PC-3 (cell line): ENCODE measurements around the gene ERG28. TPM values are rescaled to one million over a fixed set of nuclear protein-coding genes. Genes with fewer than 3 reads are reported as not detected.

Experiments used
- ATAC-seq: fragments of 200-7000 bp; cut with Tn5 transposase; 2 replicates; pipeline ENCODE4 v1.9.1; 2020; ENCODE audit warnings: mild to moderate bottlenecking, moderate library complexity
- BruUV-seq: library from RNA; stranded (reverse); fragments of 400-500 nt; replicated peaks from 2 replicates; lab custom pipeline; 2021; lab: Mats Ljungman, UMichigan
- CTCF ChIA-PET: fragments of 300-600 bp; sonication (Branson Sonifier 250); formaldehyde crosslinking; loops from one replicate; lab custom pipeline; 2022; ENCODE audit warnings: antibody characterized with exemption; lab: Charles Lee
- POLR2A ChIA-PET: fragments of 300-600 bp; sonication (Branson Sonifier 250); formaldehyde crosslinking; loops from one replicate; lab custom pipeline; 2022; ENCODE audit warnings: antibody characterized with exemption; ENCODE audit not compliant: unreplicated experiment; lab: Charles Lee
- DNase-seq: peaks from one replicate; pipeline ENCODE4 v3.0.0-alpha.2; 2015
- H2AFZ ChIP-seq: fragments of 300-600 bp; sonication (generic); 2 replicates; pipeline ENCODE4 v1.6.0; 2016; ENCODE audit warnings: antibody characterized with exemption, low read length
- H3F3A ChIP-seq: fragments of 300-600 bp; sonication (generic); one replicate; pipeline ENCODE4 v1.6.0; 2017; ENCODE audit warnings: antibody characterized with exemption, low read length, control low read depth, mild to moderate bottlenecking; ENCODE audit not compliant: unreplicated experiment
- H3K27ac ChIP-seq: fragments of 300-600 bp; sonication (generic); 2 replicates; pipeline ENCODE4 v1.5.1; 2016; ENCODE audit warnings: mild to moderate bottlenecking, low read length
- H3K27me3 ChIP-seq: fragments of 300-600 bp; sonication (generic); 2 replicates; pipeline ENCODE4 v1.6.1; 2016; ENCODE audit warnings: low read length, mixed read lengths
- H3K36me3 ChIP-seq: fragments of 300-600 bp; sonication (generic); 2 replicates; pipeline ENCODE4 v1.6.1; 2016; ENCODE audit warnings: low read depth, mixed run types, low read length, mixed read lengths
- H3K4me1 ChIP-seq: fragments of 300-600 bp; sonication (generic); 2 replicates; pipeline ENCODE4 v1.5.1; 2016; ENCODE audit warnings: low read length; ENCODE audit not compliant: insufficient read depth
- H3K4me2 ChIP-seq: fragments of 300-600 bp; sonication (generic); 2 replicates; pipeline ENCODE4 v1.6.0; 2016; ENCODE audit warnings: low read length
- H3K4me3 ChIP-seq: fragments of 300-600 bp; sonication (generic); 2 replicates; pipeline ENCODE4 v1.5.1; 2016; ENCODE audit warnings: mild to moderate bottlenecking, low read length, mixed read lengths
- H3K79me2 ChIP-seq: fragments of 300-600 bp; sonication (generic); 2 replicates; pipeline ENCODE4 v1.6.1; 2017; ENCODE audit warnings: low read length, mixed read lengths
- H3K9ac ChIP-seq: fragments of 300-600 bp; sonication (generic); 2 replicates; pipeline ENCODE4 v1.6.0; 2016; ENCODE audit warnings: mild to moderate bottlenecking, low read length
- H3K9me2 ChIP-seq: fragments of 300-600 bp; sonication (generic); replicated peaks from 2 replicates; pipeline ENCODE4 v1.6.1; 2016; ENCODE audit warnings: mixed run types, low read length, mixed read lengths
- H3K9me3 ChIP-seq: fragments of 300-600 bp; sonication (generic); 2 replicates; pipeline ENCODE4 v1.6.1; 2016; ENCODE audit warnings: low read length, mixed read lengths
- H4K20me1 ChIP-seq: fragments of 300-600 bp; sonication (generic); 2 replicates; pipeline ENCODE4 v1.6.1; 2016; ENCODE audit warnings: low read length, mixed read lengths
- EZH2 ChIP-seq: fragments of 300-600 bp; sonication (generic); IDR thresholded peaks from one replicate; pipeline ENCODE4 v1.6.1; 2017; ENCODE audit warnings: antibody characterized with exemption, mild to moderate bottlenecking, low read length; ENCODE audit not compliant: unreplicated experiment
- EZH2phosphoT487 ChIP-seq: fragments of 300-600 bp; sonication (generic); IDR thresholded peaks from 2 replicates; pipeline ENCODE4 v1.6.1; 2018; ENCODE audit warnings: mild to moderate bottlenecking, antibody characterized with exemption, low read length, borderline replicate concordance
- intact Hi-C: fragments of 100-400 bp; cut with micrococcal nuclease; formaldehyde crosslinking; loops from 2 replicates; pipeline ENCODE4 v1.9.0; 2023
- total RNA-seq: library from RNA; depleted of rRNA; stranded (reverse); fragments of >200 nt; gene quantifications from 2 replicates; pipeline ENCODE4 v1.2.3, GENCODE V29; 2014
- TF ChIP-seq, protein P1 (sequence below): fragments of 300-600 bp; sonication (generic); conservative IDR thresholded peaks from 2 replicates; pipeline ENCODE4 v1.5.1; 2017; ENCODE audit warnings: antibody characterized with exemption, low read depth, mild to moderate bottlenecking, low read length

The ERG28 gene
- total RNA-seq, 1 experiment from 2014 or later, result 13.9 TPM

DNA sequence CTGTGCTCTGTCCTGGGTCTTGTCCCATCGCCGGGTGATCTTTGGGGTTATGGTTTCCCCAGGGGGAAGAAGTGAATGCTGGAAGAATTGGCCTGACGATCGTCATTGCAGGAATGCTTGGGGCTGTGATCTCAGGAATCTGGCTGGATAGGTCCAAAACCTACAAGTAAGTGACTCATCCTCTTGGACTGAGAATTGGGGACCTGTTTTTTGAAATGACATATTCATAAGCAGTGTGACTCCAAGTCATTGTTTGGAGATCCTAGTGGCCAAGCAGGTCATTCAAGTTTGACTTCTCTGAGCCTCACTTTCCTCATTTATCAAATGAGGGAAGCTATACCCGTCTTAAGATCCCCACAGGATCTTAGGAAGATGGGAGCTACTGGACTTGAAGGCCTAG lies 25.8 kb downstream of the ERG28 start:
- Histone ChIP-seq H3K79me2 (no peaks in the 10 kb centered on the region), H3K9me2 (no peaks in the 10 kb centered on the region), H4K20me1 (no peaks in the 10 kb centered on the region), H3F3A (no peaks in the 10 kb centered on the region), H2AFZ (no peak overlapping the region), H3K27ac (peak overlapping the region; percentile 60), H3K27me3 (no peaks in the 10 kb centered on the region), H3K9ac (no peak overlapping the region), H3K4me1 (peaks cover 20% of the 10 kb centered on the region), H3K4me2 (peak overlapping the region; percentile 58), H3K9me3 (no peaks in the 10 kb centered on the region), H3K4me3 (no peak overlapping the region), H3K36me3 (no peaks in the 10 kb centered on the region)
- TF ChIP-seq EZH2 (no peak), EZH2phosphoT487 (no peak)
- TF ChIP-seq, protein P1, sequence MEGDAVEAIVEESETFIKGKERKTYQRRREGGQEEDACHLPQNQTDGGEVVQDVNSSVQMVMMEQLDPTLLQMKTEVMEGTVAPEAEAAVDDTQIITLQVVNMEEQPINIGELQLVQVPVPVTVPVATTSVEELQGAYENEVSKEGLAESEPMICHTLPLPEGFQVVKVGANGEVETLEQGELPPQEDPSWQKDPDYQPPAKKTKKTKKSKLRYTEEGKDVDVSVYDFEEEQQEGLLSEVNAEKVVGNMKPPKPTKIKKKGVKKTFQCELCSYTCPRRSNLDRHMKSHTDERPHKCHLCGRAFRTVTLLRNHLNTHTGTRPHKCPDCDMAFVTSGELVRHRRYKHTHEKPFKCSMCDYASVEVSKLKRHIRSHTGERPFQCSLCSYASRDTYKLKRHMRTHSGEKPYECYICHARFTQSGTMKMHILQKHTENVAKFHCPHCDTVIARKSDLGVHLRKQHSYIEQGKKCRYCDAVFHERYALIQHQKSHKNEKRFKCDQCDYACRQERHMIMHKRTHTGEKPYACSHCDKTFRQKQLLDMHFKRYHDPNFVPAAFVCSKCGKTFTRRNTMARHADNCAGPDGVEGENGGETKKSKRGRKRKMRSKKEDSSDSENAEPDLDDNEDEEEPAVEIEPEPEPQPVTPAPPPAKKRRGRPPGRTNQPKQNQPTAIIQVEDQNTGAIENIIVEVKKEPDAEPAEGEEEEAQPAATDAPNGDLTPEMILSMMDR, result no peak
- POLR2A ChIA-PET, result interaction anchor here (0.7 kb wide), 1 partner anchor 24 kb away, joined by 3 read pairs; no protein-coding TSS in a partner anchor
- CTCF ChIA-PET, result no interaction called here
- intact Hi-C loops, result no loop called here
- ATAC-seq, result peak; percentile 86
- DNase-seq, result peak; percentile 88
- BruUV-seq, result no TSS peak

- H3K4me3 ChIP-seq, result no peak overlapping the region
- CTCF ChIA-PET, result no interaction called here
- no peak overlapping the region for H3K4me2 ChIP-seq
- DNase-seq (no peak), ATAC-seq (no peak)
- no peaks in the 10 kb centered on the region for H3K79me2 ChIP-seq
- POLR2A ChIA-PET, result no interaction called here
- H4K20me1 ChIP-seq, result no peaks in the 10 kb centered on the region
- no TSS peak for BruUV-seq
- intact Hi-C loops, result no loop called here
- TF ChIP-seq, protein P1, result no peak
- TF ChIP-seq EZH2phosphoT487 (no peak), EZH2 (no peak)
- no peaks in the 10 kb centered on the region for H3K36me3 ChIP-seq
- H3F3A ChIP-seq, result no peaks in the 10 kb centered on the region
- H3K9ac ChIP-seq, result no peak overlapping the region
- H3K27me3 ChIP-seq, result no peaks in the 10 kb centered on the region
- H3K9me2 ChIP-seq, result no peaks in the 10 kb centered on the region
- no peak overlapping the region for H2AFZ ChIP-seq
- H3K27ac ChIP-seq, result no peak overlapping the region
- H3K4me1 ChIP-seq, result peaks cover 20% of the 10 kb centered on the region
- H3K9me3 ChIP-seq, result no peaks in the 10 kb centered on the region
Observed at GRCh38 chr14:75631453-75631831, 29.2 kb downstream of the ERG28 start.

DNA sequence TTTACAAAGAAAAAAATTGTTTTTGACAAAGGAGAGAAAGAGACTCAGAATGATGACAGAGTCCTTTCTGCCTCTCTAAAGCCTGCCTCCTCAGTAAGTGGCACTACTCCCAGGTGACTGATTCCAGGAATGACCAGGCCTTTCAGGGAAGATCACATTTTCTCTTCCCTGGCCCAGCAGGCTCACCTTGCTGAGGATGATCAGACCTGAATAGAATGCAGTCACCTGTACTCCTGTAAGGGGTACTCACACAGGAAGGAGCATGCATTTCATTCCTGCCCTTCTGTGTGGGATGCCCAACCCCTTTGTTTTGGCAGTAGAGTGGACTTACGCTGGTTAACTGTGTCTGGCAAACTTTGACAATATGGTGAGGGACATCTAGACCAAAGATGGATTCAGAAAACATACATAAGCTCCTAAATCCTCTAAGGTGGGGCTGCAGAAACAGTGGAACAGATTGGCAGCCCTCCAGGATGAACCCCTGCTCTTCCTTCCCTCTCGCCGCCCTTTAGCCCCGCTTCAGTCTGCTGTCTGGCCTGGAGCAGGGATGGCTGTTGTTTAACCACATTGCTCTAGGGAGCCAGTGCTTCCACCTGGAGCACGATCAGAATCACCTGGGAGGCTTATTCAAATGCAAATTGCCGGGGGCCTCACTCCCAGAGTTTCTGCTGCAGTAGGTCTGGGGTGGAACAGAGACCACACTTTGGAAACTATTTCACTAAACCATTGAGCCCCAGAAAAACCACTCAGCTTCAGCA lies 29.8 kb downstream of the ERG28 start:
- no peak overlapping the region for H3K4me2 ChIP-seq
- no peak overlapping the region for H3K4me3 ChIP-seq
- H3K27me3 ChIP-seq, result no peaks in the 10 kb centered on the region
- H2AFZ ChIP-seq, result no peak overlapping the region
- H3K4me1 ChIP-seq, result peaks cover 19% of the 10 kb centered on the region
- BruUV-seq, result no TSS peak
- H3K79me2 ChIP-seq, result no peaks in the 10 kb centered on the region
- intact Hi-C loops, result no loop called here
- H3K9me3 ChIP-seq, result no peaks in the 10 kb centered on the region
- ChIA-PET POLR2A (no interaction called here), CTCF (no interaction called here)
- no peaks in the 10 kb centered on the region for H3K36me3 ChIP-seq
- ATAC-seq, result no peak
- no peaks in the 10 kb centered on the region for H3F3A ChIP-seq
- TF ChIP-seq, protein P1, result no peak
- TF ChIP-seq EZH2phosphoT487, result no peak
- TF ChIP-seq EZH2, result no peak
- H3K9ac ChIP-seq, result no peak overlapping the region
- no peak for DNase-seq
- no peaks in the 10 kb centered on the region for H3K9me2 ChIP-seq
- H3K27ac ChIP-seq, result no peak overlapping the region
- H4K20me1 ChIP-seq, result no peaks in the 10 kb centered on the region
